AG04450 (cell line): ENCODE data around the gene CACNA1A. TPM values are rescaled to one million over a fixed set of nuclear protein-coding genes. Genes with fewer than 3 reads are reported as not detected.

Experiments used
- CTCF ChIA-PET: fragments of 300-600, 350-600 bp; formaldehyde crosslinking; extraction: SDS; loops from one replicate; lab custom pipeline; 2022; ENCODE audit warnings: antibody characterized with exemption, inconsistent platforms; lab: Charles Lee
- POLR2A ChIA-PET: fragments of 350-600 bp; formaldehyde crosslinking; extraction: SDS; loops from one replicate; lab custom pipeline; 2021; ENCODE audit warnings: antibody characterized with exemption, inconsistent platforms; lab: Yijun Ruan, JAX
- DNase-seq: peaks from one replicate; pipeline ENCODE4 v3.0.0-alpha.2; 2011; ENCODE audit warnings: low read depth, low spot score
- H3K27ac ChIP-seq: one replicate; pipeline ENCODE4 v1.5.1; 2012; ENCODE audit warnings: low read depth, low read length, control low read depth
- H3K27me3 ChIP-seq: one replicate; pipeline ENCODE4 v1.6.0; 2012; ENCODE audit warnings: low read length; ENCODE audit not compliant: control insufficient read depth, insufficient read depth
- H3K4me3 ChIP-seq: 2 replicates; pipeline ENCODE4 v1.5.1; 2011; ENCODE audit warnings: mild to moderate bottlenecking, low read depth, low read length, control low read depth
- H3K9me3 ChIP-seq: 2 replicates; pipeline ENCODE4 v1.5.1; 2012; ENCODE audit warnings: low read length; ENCODE audit not compliant: control insufficient read depth, insufficient read depth
- CTCF ChIP-seq: IDR thresholded peaks from 2 replicates; pipeline ENCODE4 v1.5.1; 2011; ENCODE audit warnings: low read depth, low read length, control low read depth, inconsistent platforms
- polyA plus RNA-seq: library from polyadenylated mRNA; depleted of rRNA; stranded (reverse); fragments of >200 nt; gene quantifications from 2 replicates; pipeline ENCODE4 v1.2.3, GENCODE V29; 2011

The CACNA1A gene
- polyA plus RNA-seq, 1 experiment, result 12.2 TPM

DNA sequence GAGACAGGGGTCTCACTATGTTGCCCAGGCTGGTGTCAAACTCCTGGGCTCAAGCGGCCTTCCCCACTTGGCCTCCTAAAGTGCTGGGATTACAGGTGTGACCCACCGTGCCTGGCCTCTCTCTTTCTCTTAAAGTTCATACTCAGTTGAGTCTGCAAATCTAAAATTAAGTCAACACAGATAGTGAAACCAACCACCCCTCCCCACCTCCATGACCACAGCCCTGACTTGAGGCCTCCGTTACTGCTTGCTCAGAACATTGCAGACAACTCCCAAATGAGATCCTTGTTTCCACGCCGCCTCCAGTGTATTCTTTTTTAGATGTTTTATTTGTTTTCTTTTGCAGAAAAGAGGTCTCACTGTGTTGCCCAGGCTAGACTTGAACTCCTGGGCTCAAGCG, 94.4 kb downstream of the CACNA1A start:
- Histone ChIP-seq H3K27ac (no peak overlapping the region), H3K4me3 (no peak overlapping the region), H3K9me3 (no peaks in the 10 kb centered on the region), H3K27me3 (no peaks in the 10 kb centered on the region)
- ChIA-PET POLR2A (no interaction called here), CTCF (no interaction called here)
- no peak for TF ChIP-seq CTCF
- DNase-seq, result no peak

GRCh38 chr19:13410946-13411345, 95.3 kb downstream of the CACNA1A start:
- Histone ChIP-seq H3K27me3 (no peaks in the 10 kb centered on the region), H3K27ac (no peak overlapping the region), H3K4me3 (no peak overlapping the region), H3K9me3 (no peaks in the 10 kb centered on the region)
- CTCF ChIA-PET, result no interaction called here
- POLR2A ChIA-PET, result no interaction called here
- no peak for DNase-seq
- no peak for TF ChIP-seq CTCF

DNA sequence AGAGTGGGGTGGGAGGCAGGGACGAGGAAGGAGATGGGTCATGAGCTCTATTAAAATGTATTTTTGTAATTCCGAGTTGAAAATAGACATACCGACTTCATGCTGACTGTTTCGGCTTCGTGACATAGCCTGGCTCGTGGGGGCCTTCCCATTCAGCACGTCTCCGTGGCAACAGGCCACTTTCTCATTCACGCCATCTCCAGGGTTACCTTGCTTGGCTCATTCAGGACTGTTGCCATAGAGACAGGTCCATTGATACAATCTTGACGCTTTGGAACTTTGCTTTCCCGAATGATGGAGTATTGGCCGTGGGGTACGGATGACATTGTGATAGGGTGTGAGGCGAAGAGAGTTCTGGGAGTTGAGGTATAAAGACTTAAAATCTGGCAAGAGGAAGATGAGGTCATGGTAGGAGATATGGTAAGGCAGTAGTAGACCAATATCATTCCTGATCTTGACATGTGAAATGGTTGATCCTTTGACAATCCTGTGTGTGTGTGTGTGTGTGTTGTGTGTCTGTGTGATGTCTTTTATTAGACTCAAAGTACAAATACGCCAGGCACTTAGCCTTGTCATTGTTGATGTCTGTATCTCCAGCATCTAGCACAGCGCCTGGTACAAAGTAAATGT, 97.3 kb downstream of the CACNA1A start:
- Histone ChIP-seq H3K27ac (no peak overlapping the region), H3K9me3 (no peaks in the 10 kb centered on the region), H3K4me3 (no peak overlapping the region), H3K27me3 (no peaks in the 10 kb centered on the region)
- TF ChIP-seq CTCF, result no peak
- CTCF ChIA-PET, result interaction anchor here (0.9 kb wide), 1 partner anchor 11 kb away, joined by 3 read pairs; no protein-coding TSS in a partner anchor
- DNase-seq, result no peak
- POLR2A ChIA-PET, result no interaction called here

DNA sequence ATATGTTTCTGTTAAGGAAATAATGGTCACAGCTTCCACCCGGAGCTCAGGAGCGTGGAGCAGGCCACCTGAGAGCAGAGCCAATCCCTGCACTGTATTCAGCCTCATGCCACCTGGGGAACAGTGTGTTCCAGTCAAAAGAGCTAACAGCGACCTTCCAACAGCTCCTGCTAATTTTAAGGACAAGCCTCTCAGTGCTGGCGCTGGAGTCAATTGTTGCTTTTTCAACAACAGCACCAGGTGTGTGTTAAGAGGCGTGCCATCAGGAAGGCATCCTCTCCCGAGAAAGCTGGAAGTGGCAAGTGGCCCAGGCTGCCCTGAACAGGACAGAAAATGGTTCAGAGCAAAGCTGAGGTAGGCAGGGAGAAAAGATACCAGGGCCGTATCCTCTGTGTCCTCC, 102.0 kb downstream of the CACNA1A start:
- no peaks in the 10 kb centered on the region for H3K27me3 ChIP-seq
- no peak for DNase-seq
- ChIA-PET CTCF (no interaction called here), POLR2A (interaction anchor here (0.6 kb wide), 1 partner anchor 97 kb away, joined by 3 read pairs; no protein-coding TSS in a partner anchor)
- peaks cover 7% of the 10 kb centered on the region; the same call in 1 of the 2 replicates for H3K9me3 ChIP-seq
- H3K27ac ChIP-seq, result no peak overlapping the region
- TF ChIP-seq CTCF, result no peak
- no peak overlapping the region for H3K4me3 ChIP-seq

DNA sequence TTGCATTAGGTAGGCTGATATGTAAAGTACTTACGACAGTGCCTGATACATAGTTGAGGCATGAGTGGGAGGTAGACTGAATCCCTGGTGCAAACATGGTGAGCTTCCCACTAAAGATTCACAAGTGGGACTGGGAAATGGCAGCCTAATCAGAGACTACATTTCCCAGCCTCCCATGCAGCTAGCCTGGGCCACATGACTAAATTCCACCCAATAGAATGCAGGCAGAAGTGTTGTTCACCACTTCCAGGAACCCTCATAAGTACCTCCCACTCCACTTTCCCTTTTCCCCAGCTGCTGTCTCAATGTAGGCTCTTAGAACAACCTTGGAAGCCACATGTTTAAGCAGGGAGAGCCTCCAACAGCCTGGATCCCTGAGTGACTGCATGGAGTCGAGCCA, 104.9 kb downstream of the CACNA1A start:
- Histone ChIP-seq H3K4me3 (no peak overlapping the region), H3K27ac (no peak overlapping the region), H3K27me3 (no peaks in the 10 kb centered on the region), H3K9me3 (peaks cover 7% of the 10 kb centered on the region; the same call in 1 of the 2 replicates)
- no peak for TF ChIP-seq CTCF
- POLR2A ChIA-PET, result no interaction called here
- CTCF ChIA-PET, result no interaction called here
- no peak for DNase-seq
